Measurements from ENCODE around the gene SMIM7.

SMIM7 gene

GRCh38 chr19:16620018-16620417 lies 39.9 kb downstream of the SMIM7 start:
- no peak for DNase-seq

- no peak for DNase-seq
Measured at GRCh38 chr19:16619457-16619856, 40.5 kb downstream of the SMIM7 start.

GRCh38 chr19:16618248-16618647 lies 41.7 kb downstream of the SMIM7 start:
- no peak for DNase-seq

GRCh38 chr19:16615808-16616207 lies 44.1 kb downstream of the SMIM7 start:
- no peak for DNase-seq

- no peak for DNase-seq
Measured at GRCh38 chr19:16614941-16615340, 45.0 kb downstream of the SMIM7 start.

- DNase-seq = no peak
Measured at GRCh38 chr19:16613841-16614240, 46.1 kb downstream of the SMIM7 start.

GRCh38 chr19:16612636-16613035 lies 47.3 kb downstream of the SMIM7 start:
- DNase-seq = no peak

- DNase-seq = no peak
Measured at GRCh38 chr19:16611121-16611520, 48.8 kb downstream of the SMIM7 start.

- no peak for DNase-seq
Measured at GRCh38 chr19:16609511-16610200, 50.3 kb downstream of the SMIM7 start.

GRCh38 chr19:16608290-16608739 lies 51.6 kb downstream of the SMIM7 start:
- no peak for DNase-seq

- DNase-seq = no peak
Measured at GRCh38 chr19:16607819-16608218, 52.1 kb downstream of the SMIM7 start.

GRCh38 chr19:16605553-16605994 lies 54.4 kb downstream of the SMIM7 start:
- DNase-seq = peak; percentile 60

GRCh38 chr19:16605115-16605514 lies 54.8 kb downstream of the SMIM7 start:
- no peak for DNase-seq

- DNase-seq = no peak
Measured at GRCh38 chr19:16604615-16605014, 55.3 kb downstream of the SMIM7 start.

GRCh38 chr19:16603090-16603489 lies 56.9 kb downstream of the SMIM7 start:
- no peak for DNase-seq

GRCh38 chr19:16601378-16602052 lies 58.4 kb downstream of the SMIM7 start:
- DNase-seq = no peak

- no peak for DNase-seq
Measured at GRCh38 chr19:16600824-16601223, 59.1 kb downstream of the SMIM7 start.

GRCh38 chr19:16599655-16600346 lies 60.1 kb downstream of the SMIM7 start:
- DNase-seq = peak; percentile 10

- DNase-seq = no peak
Measured at GRCh38 chr19:16598848-16599247, 61.1 kb downstream of the SMIM7 start.

- DNase-seq = no peak
Measured at GRCh38 chr19:16596399-16596798, 63.5 kb downstream of the SMIM7 start.

Data from NCI-H69 (cell line).